ENCODE data around the gene VEZF1.
"Not testable (repeated sequence)": the region's sequence is repeated elsewhere in the genome, so short reads cannot be mapped to it uniquely, and the experiment has no call there.

Gene VEZF1

GRCh38 chr17:57974053-57974824 is 13.8 kb downstream of the VEZF1 start:
- not testable (repeated sequence) for DNase-seq

GRCh38 chr17:57972151-57972550 is 15.9 kb downstream of the VEZF1 start:
- DNase-seq: no peak

- no peak for DNase-seq
Measured at GRCh38 chr17:57971572-57971971, 16.5 kb downstream of the VEZF1 start.

- DNase-seq: no peak
Measured at GRCh38 chr17:57970710-57971109, 17.3 kb downstream of the VEZF1 start.

GRCh38 chr17:57968456-57968855 is 19.6 kb downstream of the VEZF1 start:
- DNase-seq: peak in 1 of 2 experiments; percentile 2

- peak in 1 of 2 experiments; percentile 1 for DNase-seq
Measured at GRCh38 chr17:57966875-57967274, 21.2 kb downstream of the VEZF1 start.

GRCh38 chr17:57966246-57966645 is 21.8 kb downstream of the VEZF1 start:
- peak; percentile 6 to 8 for DNase-seq

- peak; percentile 9 to 10 for DNase-seq
Measured at GRCh38 chr17:57965521-57966160, 22.4 kb downstream of the VEZF1 start.

- DNase-seq: no peak
Measured at GRCh38 chr17:57963149-57963511, 24.9 kb downstream of the VEZF1 start.

- DNase-seq: peak; percentile 7 to 12
Measured at GRCh38 chr17:57962279-57963148, 25.5 kb downstream of the VEZF1 start.

GRCh38 chr17:57959929-57960328 is 28.1 kb downstream of the VEZF1 start:
- peak in 1 of 2 experiments; percentile 8 for DNase-seq

- DNase-seq: not testable (repeated sequence)
Measured at GRCh38 chr17:57958391-57958790, 29.7 kb downstream of the VEZF1 start.

- no peak for DNase-seq
Measured at GRCh38 chr17:57957886-57958285, 30.2 kb downstream of the VEZF1 start.

GRCh38 chr17:57957120-57957850 is 30.8 kb downstream of the VEZF1 start:
- no peak for DNase-seq

- peak; percentile 47 to 55 for DNase-seq
Measured at GRCh38 chr17:57956291-57957119, 31.5 kb downstream of the VEZF1 start.

GRCh38 chr17:57955183-57955931 is 32.7 kb downstream of the VEZF1 start, which contains the start of gene CUEDC1:
TSS of gene CUEDC1 (minus strand) at chr17:57955412. CDS start at chr17:57885564, 69,848 bp downstream.
- DNase-seq: peak; percentile 73 to 79

GRCh38 chr17:57954397-57955182 is 33.5 kb downstream of the VEZF1 start:
- DNase-seq: no peak

- no peak for DNase-seq
Measured at GRCh38 chr17:57953705-57954396, 34.2 kb downstream of the VEZF1 start.

GRCh38 chr17:57953219-57953618 is 34.8 kb downstream of the VEZF1 start:
- no peak for DNase-seq
